NCI-H510A (cell line): ENCODE results near the gene PTPRE.

Experiments used
- DNase-seq: peaks from one replicate; lab custom pipeline; 2025; lab: John Stamatoyannopoulos, UW

The PTPRE gene

GRCh38 chr10:128026615-128027300 is 119.9 kb downstream of the PTPRE start:
- no peak for DNase-seq

GRCh38 chr10:128027306-128027705 is 120.4 kb downstream of the PTPRE start:
- DNase-seq, result no peak

GRCh38 chr10:128027822-128028507 is 121.1 kb downstream of the PTPRE start:
- no peak for DNase-seq

- DNase-seq, result no peak
Observed at GRCh38 chr10:128028508-128029289, 121.8 kb downstream of the PTPRE start.

- DNase-seq, result no peak
Observed at GRCh38 chr10:128029290-128029651, 122.4 kb downstream of the PTPRE start.

- no peak for DNase-seq
Observed at GRCh38 chr10:128029731-128030369, 122.9 kb downstream of the PTPRE start.

GRCh38 chr10:128030498-128031072 is 123.7 kb downstream of the PTPRE start:
- no peak for DNase-seq

- no peak for DNase-seq
Observed at GRCh38 chr10:128031216-128031615, 124.3 kb downstream of the PTPRE start.

GRCh38 chr10:128032466-128032865 is 125.6 kb downstream of the PTPRE start:
- no peak for DNase-seq

GRCh38 chr10:128035557-128035973 is 128.7 kb downstream of the PTPRE start:
- no peak for DNase-seq

GRCh38 chr10:128036011-128036615 is 129.2 kb downstream of the PTPRE start:
- DNase-seq, result no peak

- no peak for DNase-seq
Observed at GRCh38 chr10:128036746-128037543, 130.0 kb downstream of the PTPRE start.

GRCh38 chr10:128040096-128040495 is 133.2 kb downstream of the PTPRE start:
- no peak for DNase-seq

GRCh38 chr10:128040681-128041080 is 133.8 kb downstream of the PTPRE start:
- no peak for DNase-seq

GRCh38 chr10:128042131-128042610 is 135.3 kb downstream of the PTPRE start:
- no peak for DNase-seq

GRCh38 chr10:128043259-128044045 is 136.5 kb downstream of the PTPRE start:
- DNase-seq, result no peak

- DNase-seq, result no peak
Observed at GRCh38 chr10:128044186-128044585, 137.3 kb downstream of the PTPRE start.

- no peak for DNase-seq
Observed at GRCh38 chr10:128044961-128045832, 138.3 kb downstream of the PTPRE start.

- DNase-seq, result no peak
Observed at GRCh38 chr10:128045833-128046120, 138.9 kb downstream of the PTPRE start.
